HepG2 (cell line): Measurements from ENCODE around the gene UTP3. TPM values are rescaled to one million over a fixed set of nuclear protein-coding genes. Genes with fewer than 3 reads are reported as not detected.

ENCODE experiments used
- ATAD3A ChIP-seq: sonication (generic); formaldehyde crosslinking; IDR thresholded peaks from 2 replicates; pipeline ENCODE4 v1.4.0; 2020; ENCODE audit warnings: missing genetic modification reagents
- FOXM1 ChIP-seq: sonication (generic); formaldehyde crosslinking; IDR thresholded peaks from 2 replicates; pipeline ENCODE4 v1.5.0; 2020; ENCODE audit warnings: missing genetic modification reagents
- HNF1A ChIP-seq, 2 experiments: sonication (generic) in 1 of 2; formaldehyde crosslinking in 1 of 2; IDR thresholded peaks; 2 replicates each; pipeline versions ENCODE4 v1.4.0 to v1.6.1; 2016 to 2020; ENCODE audit warnings: borderline replicate concordance in 1 of 2, low read depth in 1 of 2, mild to moderate bottlenecking in 1 of 2, missing genetic modification reagents in 1 of 2
- IKZF5 ChIP-seq: IDR thresholded peaks from 2 replicates; pipeline ENCODE4 v1.6.1; 2018; ENCODE audit warnings: missing genetic modification reagents, mild to moderate bottlenecking, missing compliant biosample characterization
- MED13 ChIP-seq: sonication (generic); formaldehyde crosslinking; IDR thresholded peaks from 2 replicates; pipeline ENCODE4 v1.5.0; 2020; ENCODE audit warnings: missing genetic modification reagents
- NFE2 ChIP-seq: sonication (generic); formaldehyde crosslinking; IDR thresholded peaks from 2 replicates; pipeline ENCODE4 v1.4.0; 2020; ENCODE audit warnings: missing genetic modification reagents
- TAF15 ChIP-seq: fragments of 200-400 bp; formaldehyde crosslinking; IDR thresholded peaks from one replicate; pipeline ENCODE4 v1.6.1; 2018; ENCODE audit warnings: mild to moderate bottlenecking, low read depth, low read length; ENCODE audit not compliant: poor library complexity, severe bottlenecking
- XBP1 ChIP-seq: sonication (generic); formaldehyde crosslinking; IDR thresholded peaks from 2 replicates; pipeline ENCODE4 v1.5.0; 2020; ENCODE audit warnings: missing genetic modification reagents
- ZNF205 ChIP-seq: IDR thresholded peaks from 2 replicates; pipeline ENCODE4 v1.6.1; 2018; ENCODE audit warnings: missing biosample characterization, missing genetic modification reagents
- ZNF276 ChIP-seq: sonication (generic); formaldehyde crosslinking; IDR thresholded peaks from 2 replicates; pipeline ENCODE4 v1.4.0; 2020; ENCODE audit warnings: mild to moderate bottlenecking, low read depth, missing genetic modification reagents
- ZNF296 ChIP-seq: sonication (generic); formaldehyde crosslinking; conservative IDR thresholded peaks from 2 replicates; pipeline ENCODE4 v1.5.0; 2020; ENCODE audit warnings: mild to moderate bottlenecking, missing genetic modification reagents
- ZNF569 ChIP-seq: sonication (generic); formaldehyde crosslinking; IDR thresholded peaks from 2 replicates; pipeline ENCODE4 v1.5.0; 2020; ENCODE audit warnings: mild to moderate bottlenecking, missing genetic modification reagents, moderate library complexity, borderline replicate concordance
- ZNF570 ChIP-seq: sonication (generic); formaldehyde crosslinking; IDR thresholded peaks from 2 replicates; pipeline ENCODE4 v1.4.0; 2020; ENCODE audit warnings: mild to moderate bottlenecking, missing genetic modification reagents, borderline replicate concordance
- ZNF598 ChIP-seq: sonication (generic); formaldehyde crosslinking; IDR thresholded peaks from 2 replicates; pipeline ENCODE4 v1.5.1; 2020; ENCODE audit warnings: mild to moderate bottlenecking, missing genetic modification reagents, borderline replicate concordance
- ZNF609 ChIP-seq: sonication (generic); formaldehyde crosslinking; IDR thresholded peaks from 2 replicates; pipeline ENCODE4 v1.4.0; 2020; ENCODE audit warnings: mild to moderate bottlenecking, missing genetic modification reagents, borderline replicate concordance
- ZNF761 ChIP-seq: sonication (generic); formaldehyde crosslinking; conservative IDR thresholded peaks from 2 replicates; pipeline ENCODE4 v1.4.0; 2020; ENCODE audit warnings: mild to moderate bottlenecking, missing genetic modification reagents
- polyA plus RNA-seq, 8 experiments: library from polyadenylated mRNA; depleted of rRNA in 3 of 8; stranded (reverse) in 7 of 8; unstranded in 1 of 8; fragments of >200 nt; fragmentation: Illumina TruSeq in 4 of 8; extraction: Trizol in 4 of 8; gene quantifications; 2 replicates each; pipeline versions ENCODE4 v1.2.1 to v1.2.3, GENCODE V29; 2011 to 2016; ENCODE audit warnings: low read depth in 4 of 8, missing spikeins in 1 of 8, mixed read lengths in 1 of 8; ENCODE audit not compliant: insufficient read depth in 1 of 8
- total RNA-seq, 5 experiments: library from RNA; depleted of rRNA; stranded (reverse); fragments of >200 nt; fragmentation: Illumina TruSeq; extraction: Trizol; gene quantifications; 2 replicates each; pipeline ENCODE4 v1.2.3, GENCODE V29; 2016; ENCODE audit warnings: low read depth in 1 of 5

The UTP3 gene
- total and polyA plus RNA-seq, 2 of the 13 experiments (the other 11 are each of a cell fraction or from before 2014, with no cell fraction given), result 6.9 to 19.5 TPM

- TF ChIP-seq FOXM1 (no peak), IKZF5 (0 out of 2 replicates have a peak, but pooled peaks have one; percentile 52), TAF15 (no peak), ZNF570 (no peak), XBP1 (CRISPR knock-in tag) (no peak), ZNF205 (CRISPR knock-in tag) (no peak), ATAD3A (no peak), ZNF761 (no peak), ZNF609 (CRISPR knock-in tag) (no peak), ZNF598 (CRISPR knock-in tag) (no peak), MED13 (CRISPR knock-in tag) (no peak), ZNF569 (CRISPR knock-in tag) (no peak), HNF1A (IDR thresholded peaks at IDR 0.05; ENCODE audit: low read depth) (no peak), HNF1A (CRISPR knock-in tag; IDR thresholded peaks at IDR 0.05; ENCODE audit: borderline replicate concordance) (no peak), NFE2 (CRISPR knock-in tag) (no peak), ZNF296 (CRISPR knock-in tag) (no peak), ZNF276 (CRISPR knock-in tag) (no peak)
Observed at GRCh38 chr4:70705183-70706043, 17.1 kb downstream of the UTP3 start (continued).
